Dermis microvascular lymphatic vessel endothelial cell (primary cell): ENCODE results near the gene USP25. TPM values are rescaled to one million over a fixed set of nuclear protein-coding genes. Genes with fewer than 3 reads are reported as not detected.

ENCODE experiments used
- DNase-seq, 2 donors: peaks; one replicate each; pipeline versions ENCODE4 v3.0.0 to v3.0.0-alpha.2; 2010; ENCODE audit warnings: low read depth in 2 of 2
- total RNA-seq: library from RNA; depleted of rRNA; stranded (reverse); fragments of >200 nt; gene quantifications from 2 replicates; pipeline ENCODE4 v1.2.1, GENCODE V29; 2014

The USP25 gene
- total RNA-seq, 1 donor from 2014 or later = 50.2 TPM

DNA sequence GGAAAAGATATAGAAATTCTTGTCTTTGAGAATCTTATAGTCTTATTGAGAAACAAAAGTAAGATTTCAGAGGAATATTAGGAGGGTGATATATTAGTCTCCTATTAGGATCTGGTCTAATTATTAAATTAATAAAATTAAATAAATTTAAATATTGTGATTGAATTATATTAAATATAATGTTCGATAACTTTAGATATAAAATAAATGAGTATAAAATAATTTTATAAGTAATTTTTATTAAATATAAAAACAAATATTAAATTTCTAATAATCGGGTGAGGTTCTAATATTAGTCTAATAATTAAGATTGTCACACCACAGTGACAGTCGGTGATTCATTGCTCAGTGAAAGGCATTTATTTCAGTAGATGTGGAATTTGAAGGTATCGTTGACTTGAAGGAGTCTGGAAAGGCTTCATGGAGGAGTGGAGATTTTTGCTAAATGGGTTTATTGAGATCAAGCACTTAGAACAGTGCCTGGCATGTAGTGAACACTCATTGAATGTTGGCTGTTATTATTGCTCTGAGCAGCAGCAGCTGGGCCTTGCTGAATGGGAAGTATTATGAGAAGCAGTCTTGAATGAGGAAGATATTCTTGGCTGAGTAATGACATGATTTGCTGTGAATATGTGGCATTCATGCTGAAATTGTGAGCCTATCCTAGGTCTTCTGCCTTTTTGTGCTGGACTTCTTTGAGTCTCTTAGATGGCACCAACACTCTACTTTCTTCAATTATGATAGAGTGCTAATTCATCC is 74.6 kb downstream of the USP25 start:
- no peak for DNase-seq

DNA sequence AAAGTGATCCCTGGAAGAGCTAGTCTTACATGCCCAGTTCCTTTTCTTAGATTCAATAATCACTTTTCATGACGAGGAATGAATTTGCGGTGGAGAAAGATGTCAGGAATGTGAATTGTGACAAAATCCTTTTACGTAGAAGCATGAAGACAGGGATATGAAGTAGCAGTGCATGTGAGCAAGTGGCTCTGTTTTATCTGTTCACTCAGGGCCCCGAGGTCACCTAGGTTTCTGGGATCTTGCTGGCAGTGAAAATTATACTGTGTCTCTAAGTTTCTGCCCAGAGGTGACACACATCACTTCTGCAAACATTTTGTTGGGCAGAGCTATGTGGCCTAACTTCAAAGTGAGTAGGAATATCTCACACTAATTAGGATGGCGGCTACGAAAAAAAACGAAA is 79.3 kb downstream of the USP25 start:
- no peak for DNase-seq

DNA sequence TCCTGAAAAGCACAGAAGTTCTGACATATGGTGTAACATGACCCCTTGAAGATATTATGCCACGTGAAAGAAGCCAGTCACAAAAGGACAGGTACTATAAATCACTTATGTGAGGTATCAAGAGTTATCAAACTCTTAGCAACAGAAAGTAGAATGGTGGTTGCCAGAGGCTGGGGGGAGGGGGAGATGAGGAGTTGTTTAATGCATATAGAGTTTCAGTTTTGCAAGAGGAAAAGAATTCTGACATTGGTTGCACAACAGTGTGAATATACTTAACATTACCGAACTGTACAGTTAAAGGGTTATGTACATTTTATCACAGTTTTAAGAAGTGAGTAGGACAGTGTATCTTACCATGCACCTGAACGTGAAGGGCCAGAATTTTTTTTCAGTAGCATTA is 80.0 kb downstream of the USP25 start:
- DNase-seq = no peak

DNA sequence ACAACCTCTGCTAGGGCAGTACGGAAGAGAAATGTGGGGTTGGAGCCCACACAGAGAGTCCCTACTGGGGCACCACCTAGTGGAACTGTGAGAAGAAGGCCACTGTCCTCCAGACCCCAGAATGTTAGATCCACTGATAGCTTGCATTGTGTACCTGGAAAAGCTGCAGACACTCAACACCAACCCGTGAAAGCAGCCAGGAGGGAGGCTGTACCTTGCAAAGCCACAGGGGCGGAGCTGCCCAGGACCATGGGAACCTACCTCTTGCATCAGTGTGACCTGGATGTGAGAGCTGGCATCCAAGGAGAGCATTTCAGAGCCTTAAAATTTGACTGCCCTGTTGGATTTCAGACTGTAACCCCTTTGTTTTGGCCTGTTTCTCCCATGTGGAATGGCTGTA is 85.5 kb downstream of the USP25 start:
- no peak for DNase-seq

DNA sequence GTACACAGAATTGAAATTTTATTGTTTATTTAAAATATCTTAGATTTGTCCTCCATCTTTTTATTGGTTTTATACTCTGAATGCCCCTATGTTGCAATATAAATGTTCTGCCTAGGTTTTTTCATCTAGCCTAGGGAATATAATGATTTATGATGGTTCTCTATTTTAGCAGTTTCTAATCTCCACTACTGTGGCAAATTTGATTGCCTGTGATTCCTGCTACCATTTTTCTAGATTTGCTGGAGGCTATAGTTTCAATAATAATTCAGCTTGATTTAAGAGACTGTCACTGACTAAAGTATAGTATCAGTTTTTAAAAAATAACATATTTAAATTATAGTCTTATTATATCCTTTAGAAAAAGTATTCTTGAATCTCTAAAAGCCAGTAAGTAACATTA is 90.5 kb downstream of the USP25 start:
- no peak for DNase-seq

DNA sequence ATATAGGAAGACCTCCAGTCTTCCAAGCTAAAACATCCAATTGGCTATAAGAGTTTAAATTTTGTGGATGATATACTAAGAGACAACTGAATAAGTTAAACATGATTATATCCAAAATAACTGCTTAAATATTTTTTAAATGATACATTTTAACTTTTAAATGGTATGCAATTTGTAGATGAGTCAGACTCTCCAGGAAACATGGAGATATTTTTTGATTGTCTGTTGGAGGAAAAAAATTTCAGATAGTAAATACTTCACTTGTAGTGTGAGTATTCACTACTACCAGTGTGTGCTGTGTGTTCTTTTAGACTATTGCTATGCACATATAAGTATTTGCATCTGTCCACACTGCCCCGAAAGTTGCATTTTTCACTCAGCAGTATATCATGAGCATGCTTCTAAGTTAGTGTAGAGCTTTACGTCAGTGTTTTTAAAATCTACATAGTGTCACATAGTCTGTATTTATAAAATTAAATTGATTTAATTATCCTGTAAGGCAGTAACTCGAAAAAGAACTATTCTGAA is 91.1 kb downstream of the USP25 start:
- peak; percentile 12 to 36 for DNase-seq

DNA sequence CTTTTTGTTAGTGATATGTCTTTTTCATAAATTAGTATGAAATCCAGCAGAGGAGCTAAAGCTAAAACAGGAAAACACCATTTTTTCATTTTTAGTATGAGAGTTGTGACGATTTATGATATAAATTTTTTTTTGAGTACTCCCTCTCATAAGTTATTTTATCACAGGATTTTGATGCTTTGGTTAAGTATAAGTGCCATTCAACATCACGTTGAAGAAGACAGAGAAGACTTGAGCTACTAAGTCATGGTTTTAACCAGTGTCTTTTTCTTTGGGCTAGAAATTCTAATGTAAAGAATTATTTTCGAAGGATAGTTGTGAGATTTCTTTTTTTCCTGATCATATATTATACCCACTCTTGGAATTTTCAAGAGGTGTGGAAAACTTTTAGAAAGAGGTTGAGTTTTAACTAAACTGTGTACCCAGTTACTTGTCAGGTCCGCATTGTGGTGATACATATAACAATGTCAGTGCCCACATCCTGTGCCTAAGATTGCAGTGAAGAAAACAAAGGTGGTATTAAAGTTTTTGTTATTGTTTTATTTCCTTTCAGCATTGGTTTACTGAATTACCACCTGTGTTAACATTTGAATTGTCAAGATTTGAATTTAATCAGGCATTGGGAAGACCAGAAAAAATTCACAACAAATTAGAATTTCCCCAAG is 93.8 kb downstream of the USP25 start:
- no peak for DNase-seq

DNA sequence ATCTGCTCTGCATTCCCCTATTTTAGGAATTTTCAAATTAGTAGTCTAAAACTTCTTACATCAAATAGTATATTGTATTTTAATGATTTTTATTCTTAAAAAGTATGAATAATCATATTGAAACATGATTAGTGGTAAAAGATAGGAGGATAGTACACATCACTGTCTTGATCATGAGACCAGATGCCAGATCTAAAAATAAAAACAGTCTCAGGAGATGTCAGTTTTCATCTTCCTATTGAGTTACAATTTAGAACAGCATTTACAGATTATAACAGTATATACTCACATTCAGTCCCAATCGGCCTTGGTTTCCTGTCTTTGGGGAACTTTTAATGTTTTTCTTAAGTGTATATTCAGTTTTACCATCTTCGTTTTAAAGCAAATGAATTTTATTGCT is 95.9 kb downstream of the USP25 start:
- DNase-seq = no peak

DNA sequence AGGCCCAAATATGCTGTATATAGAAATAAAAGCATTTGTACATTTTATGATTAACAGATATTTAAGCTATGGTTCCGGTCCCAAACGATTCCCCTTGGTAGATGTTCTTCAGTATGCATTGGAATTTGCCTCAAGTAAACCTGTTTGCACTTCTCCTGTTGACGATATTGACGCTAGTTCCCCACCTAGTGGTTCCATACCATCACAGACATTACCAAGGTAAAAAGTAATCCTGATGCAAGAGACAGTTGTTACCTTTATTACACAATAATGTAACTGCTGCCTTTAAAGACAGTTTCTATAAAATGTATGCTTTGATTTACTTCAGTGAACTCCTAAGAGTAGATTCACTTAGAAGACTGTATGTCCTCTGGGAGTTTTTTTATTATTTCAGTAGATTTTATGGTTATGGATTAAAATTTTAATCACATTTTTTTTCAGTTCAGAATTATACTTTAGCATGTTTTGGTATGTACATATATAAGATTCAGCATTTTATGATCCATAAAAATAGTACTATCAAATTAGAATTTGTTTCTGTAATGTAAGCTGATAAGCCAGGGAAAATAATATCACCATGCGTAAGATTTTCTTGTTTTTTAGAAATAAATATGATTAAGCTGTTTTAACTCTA is 96.5 kb downstream of the USP25 start:
- peak; percentile 56 to 70 for DNase-seq

DNA sequence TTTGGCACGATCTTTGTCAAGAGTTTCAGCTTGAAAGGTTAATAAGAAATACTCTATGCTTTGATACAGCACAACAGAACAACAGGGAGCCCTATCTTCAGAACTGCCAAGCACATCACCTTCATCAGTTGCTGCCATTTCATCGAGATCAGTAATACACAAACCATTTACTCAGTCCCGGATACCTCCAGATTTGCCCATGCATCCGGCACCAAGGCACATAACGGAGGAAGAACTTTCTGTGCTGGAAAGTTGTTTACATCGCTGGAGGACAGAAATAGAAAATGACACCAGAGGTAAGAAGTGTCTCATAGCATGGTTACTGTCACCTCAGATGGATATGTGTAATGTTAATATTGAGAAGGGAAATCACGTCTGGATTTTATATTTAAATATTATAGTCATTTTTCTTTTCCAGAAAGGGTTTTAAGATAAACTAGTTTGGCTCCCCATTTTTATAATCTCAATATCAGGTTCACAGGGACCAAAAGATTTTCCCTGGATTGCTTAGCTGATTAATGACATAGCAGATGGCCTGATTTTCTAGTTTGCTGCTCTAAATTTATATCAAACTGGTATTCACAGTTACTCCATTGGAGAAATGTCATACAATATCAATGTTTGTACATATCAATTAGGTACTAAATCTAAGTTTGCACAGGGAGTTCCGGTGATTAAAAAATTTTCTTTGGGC is 97.3 kb downstream of the USP25 start:
- DNase-seq = no peak

DNA sequence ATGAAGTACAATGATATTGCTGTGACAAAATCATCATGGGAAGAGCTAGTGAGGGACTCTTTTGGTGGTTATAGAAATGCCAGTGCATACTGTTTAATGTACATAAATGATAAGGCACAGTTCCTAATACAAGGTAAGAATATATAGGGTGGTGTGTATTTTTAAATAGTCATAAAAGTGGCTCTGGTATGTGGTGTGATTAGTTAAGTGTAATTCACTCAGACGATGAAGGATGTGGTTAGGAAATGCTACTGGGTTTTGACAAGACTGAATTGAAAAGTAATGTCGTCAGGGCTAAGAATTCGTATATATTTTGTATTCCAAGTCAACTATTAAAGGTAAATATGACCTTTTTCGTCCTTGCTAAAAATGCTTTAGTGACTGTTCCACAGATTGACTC is 101.7 kb downstream of the USP25 start:
- no peak for DNase-seq

DNA sequence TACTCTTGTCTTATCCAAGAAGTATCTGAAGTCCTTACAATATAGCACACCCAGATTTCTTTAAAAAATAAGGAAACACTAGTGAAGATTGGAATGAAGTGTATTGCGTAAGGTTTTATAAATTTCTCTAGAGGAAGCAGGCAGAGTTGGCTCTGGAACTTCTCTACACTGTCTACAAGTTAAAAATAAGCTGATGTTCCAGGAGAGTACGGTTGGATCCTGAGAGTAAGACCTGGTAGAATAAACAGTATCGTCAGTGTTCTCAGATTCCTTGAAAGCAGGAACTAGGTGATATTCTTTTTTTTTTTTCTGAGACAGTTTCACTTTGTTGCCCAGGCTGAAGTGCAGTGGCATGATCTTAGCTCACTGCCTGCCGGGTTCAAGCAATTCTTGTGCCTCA is 107.9 kb downstream of the USP25 start:
- no peak for DNase-seq

DNA sequence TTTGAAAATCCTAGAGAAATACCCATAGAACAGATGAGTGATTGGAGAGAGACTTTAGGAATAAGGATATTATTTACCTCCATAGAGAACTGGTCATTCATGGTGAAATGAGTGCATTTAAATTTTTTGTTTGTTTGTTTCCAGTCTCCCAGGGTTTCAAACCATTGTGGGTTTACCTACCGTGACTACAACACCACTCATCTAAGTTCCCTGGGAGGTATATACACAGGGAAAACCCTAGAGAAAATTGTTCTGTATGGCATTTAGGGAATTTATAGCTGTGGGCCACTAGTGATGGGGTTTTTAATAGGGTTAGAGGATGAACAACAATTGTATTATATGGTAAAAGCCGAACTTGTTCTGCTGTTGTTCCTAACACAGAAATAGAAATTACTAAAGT is 109.2 kb downstream of the USP25 start:
- no peak for DNase-seq

DNA sequence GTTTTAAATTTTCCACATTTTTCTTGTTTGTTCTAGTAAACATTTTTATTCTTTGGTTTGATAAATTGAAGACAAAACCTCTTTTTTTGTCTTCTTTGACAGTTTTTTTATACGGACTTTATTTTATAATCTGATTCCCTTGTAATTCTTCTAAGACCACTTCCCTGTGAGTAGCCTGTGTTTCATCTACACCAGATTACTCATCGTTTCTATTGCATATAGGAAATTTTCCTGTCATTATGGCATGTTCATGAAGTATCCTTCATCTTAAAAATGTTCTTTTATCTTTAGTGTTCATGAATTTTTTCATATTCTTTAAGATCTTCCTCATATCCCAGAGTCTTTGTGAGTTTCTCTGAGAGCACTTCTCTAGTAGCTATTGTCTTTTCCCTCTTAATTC is 109.8 kb downstream of the USP25 start:
- no peak for DNase-seq

DNA sequence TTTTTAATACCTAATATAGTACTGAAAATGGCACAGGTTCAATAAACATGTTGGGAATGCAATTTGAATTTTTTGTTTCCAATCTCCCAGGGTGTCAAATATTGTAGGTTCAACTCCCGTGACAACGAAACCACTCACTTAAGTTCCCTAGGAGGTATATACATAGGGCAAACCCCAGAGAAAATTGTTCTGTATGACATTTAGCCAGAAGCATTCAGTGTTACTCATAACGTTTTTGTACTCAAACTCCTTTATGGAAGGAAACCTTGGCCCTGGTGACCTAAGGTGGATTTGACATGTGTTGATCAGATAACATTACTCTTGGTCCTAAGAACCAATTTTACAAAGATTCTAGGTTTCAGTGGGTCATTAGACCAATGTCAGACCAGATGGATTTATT is 110.6 kb downstream of the USP25 start:
- no peak for DNase-seq

DNA sequence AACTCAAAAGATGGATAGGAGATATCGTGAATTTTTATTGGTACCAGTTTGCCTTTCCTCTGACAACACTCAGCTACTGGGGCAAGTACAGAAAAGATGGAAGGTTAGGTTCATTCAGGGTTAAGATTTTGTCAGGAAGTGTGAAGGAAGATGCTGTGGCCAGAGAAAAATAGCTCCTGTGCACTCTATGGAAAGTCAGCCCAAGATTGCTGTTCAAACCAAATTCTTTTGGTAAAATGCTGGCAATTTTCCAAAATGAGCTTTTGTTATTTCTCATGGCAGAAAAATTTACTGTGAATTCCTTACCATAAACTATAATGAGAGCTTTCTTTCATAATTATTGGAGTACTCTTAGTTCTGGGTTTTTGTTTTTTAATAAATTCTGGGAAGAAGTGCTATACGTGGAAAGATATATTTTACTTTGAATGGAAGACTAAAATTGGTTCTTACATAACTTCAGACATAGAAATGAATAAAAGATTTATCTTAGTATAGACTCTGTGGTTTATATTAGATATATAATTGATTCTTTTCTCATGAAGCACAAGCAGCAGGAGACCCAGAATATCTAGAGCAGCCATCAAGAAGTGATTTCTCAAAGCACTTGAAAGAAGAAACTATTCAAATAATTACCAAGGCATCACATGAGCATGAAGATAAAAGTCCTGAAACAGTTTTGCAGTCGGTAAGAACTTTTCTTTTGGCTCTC is 112.2 kb downstream of the USP25 start:
- DNase-seq = peak; percentile 14 to 68

DNA sequence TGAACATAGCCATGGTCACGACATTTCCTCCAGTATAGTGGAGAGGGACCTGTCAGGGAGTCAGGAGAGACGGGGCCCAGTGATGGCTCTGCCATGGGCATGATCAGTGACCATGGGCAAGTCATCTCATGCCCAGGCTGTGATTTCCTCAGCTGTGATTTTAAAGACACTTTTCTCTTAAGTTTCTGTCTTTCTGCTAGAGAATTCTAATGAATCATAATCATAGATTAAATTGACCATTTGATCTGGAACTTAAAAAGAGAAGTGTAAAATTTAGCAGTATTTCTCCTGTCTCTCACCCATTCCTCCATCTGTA is 112.7 kb downstream of the USP25 start:
- DNase-seq = no peak

DNA sequence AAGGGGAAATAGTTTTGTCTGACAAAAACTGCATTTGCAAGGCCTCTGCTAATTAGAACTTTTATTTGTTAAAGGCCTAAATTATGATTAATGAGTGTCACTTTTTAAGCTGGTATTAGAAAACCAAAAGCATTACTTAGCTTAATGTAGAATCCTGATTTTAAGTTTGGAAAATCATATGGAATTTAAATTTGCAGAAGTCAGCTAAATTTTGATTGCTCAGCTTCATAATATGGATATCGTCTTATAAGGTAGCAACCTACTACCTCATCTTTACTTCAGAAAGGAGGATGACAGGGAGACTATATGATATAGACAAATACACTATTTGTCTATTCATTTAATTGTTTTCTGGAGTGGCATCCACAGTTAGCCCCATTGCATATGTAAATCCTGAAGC is 114.0 kb downstream of the USP25 start:
- no peak for DNase-seq

DNA sequence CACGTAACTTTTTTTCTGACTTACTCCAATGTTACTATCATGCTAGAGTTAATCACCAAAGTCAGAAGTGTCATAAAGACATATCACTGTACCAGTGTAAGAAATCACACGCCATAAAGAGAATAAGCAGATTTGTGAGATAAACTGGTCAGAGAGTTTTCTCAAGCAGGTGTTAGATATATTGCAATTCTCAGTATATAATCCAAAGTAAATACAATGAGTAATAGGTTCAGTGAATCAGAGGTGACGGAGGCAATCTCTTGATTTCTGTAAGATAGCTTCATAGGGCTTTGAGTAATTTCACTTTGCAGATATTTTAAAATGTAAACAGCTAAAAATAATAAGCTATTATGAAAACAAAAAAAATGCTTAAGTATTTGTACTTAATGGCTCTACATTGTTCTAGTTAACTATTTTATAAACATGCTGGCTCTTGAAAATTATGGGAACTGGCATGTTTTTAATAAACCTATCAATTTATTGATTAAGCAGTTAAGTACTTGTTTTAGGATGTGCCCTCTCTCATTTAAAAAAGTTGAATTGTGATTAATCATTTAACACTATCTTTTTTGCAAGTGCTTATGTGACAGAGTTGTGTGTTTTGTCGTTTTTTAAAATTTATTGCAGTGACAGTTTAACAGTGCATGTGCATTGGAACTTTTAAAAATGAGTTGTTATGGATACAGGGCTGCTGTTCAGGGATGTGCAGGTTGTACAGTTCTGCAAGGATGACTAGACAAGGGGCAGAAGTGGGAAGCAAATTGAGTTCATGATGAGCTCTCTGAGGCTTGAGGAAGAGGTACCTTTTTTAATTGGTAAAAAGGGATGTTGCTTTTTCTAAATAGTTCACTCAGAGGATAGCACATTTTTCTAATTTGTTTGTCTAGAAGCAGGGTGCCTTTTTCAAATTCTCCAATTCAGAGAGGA is 119.1 kb downstream of the USP25 start:
- peak in 1 of 2 donors; percentile 90 for DNase-seq

DNA sequence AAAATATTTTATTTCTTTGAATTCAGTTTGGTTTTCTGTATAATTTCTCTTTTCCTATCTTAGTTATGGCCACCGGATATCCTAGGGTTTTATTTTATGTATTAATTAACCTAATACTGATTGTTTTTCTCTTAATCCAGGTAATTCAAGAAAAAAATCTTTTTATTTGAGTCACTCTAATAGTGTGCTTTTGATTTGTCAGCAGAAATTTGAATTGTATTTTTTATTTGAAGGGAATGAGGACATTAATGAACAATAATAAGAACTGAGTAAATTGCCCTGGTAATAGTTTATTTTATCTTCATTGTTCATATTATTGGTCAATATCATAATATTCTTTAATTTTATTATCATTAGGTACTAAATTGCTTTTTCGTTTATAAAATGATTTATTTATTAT is 120.1 kb downstream of the USP25 start:
- no peak for DNase-seq
